HepG2 (cell line): ENCODE measurements around the gene SORBS2. TPM values are rescaled to one million over a fixed set of nuclear protein-coding genes. Genes with fewer than 3 reads are reported as not detected.

Experiments used
- CERS6 ChIP-seq: sonication (generic); formaldehyde crosslinking; IDR thresholded peaks from 2 replicates; pipeline ENCODE4 v1.5.0; 2020; ENCODE audit warnings: missing genetic modification reagents
- EED ChIP-seq: sonication (generic); formaldehyde crosslinking; IDR thresholded peaks from 2 replicates; pipeline ENCODE4 v1.5.0; 2020; ENCODE audit warnings: mild to moderate bottlenecking, missing genetic modification reagents
- ELF3 ChIP-seq: IDR thresholded peaks from 2 replicates; pipeline ENCODE4 v1.6.1; 2016; ENCODE audit warnings: missing genetic modification reagents, missing compliant biosample characterization
- FOXO4 ChIP-seq: sonication (generic); formaldehyde crosslinking; conservative IDR thresholded peaks from 2 replicates; pipeline ENCODE4 v1.8.1; 2023; ENCODE audit warnings: missing genetic modification reagents
- HNRNPK ChIP-seq: fragments of 200-400 bp; formaldehyde crosslinking; IDR thresholded peaks from 2 replicates; pipeline ENCODE4 v1.6.1; 2018; ENCODE audit warnings: low read length, low read depth, moderate library complexity, mild to moderate bottlenecking; ENCODE audit not compliant: poor library complexity, severe bottlenecking
- MXD1 ChIP-seq: sonication (generic); formaldehyde crosslinking; IDR thresholded peaks from 2 replicates; pipeline ENCODE4 v1.4.0; 2020; ENCODE audit warnings: mild to moderate bottlenecking, missing genetic modification reagents
- NFIC ChIP-seq: IDR thresholded peaks from 2 replicates; pipeline ENCODE4 v1.6.1; 2012; ENCODE audit warnings: mild to moderate bottlenecking, low read length, inconsistent platforms
- REL ChIP-seq: sonication (generic); formaldehyde crosslinking; conservative IDR thresholded peaks from 2 replicates; pipeline ENCODE4 v1.8.0; 2022; ENCODE audit warnings: mild to moderate bottlenecking, missing genetic modification reagents, moderate library complexity
- SALL1 ChIP-seq: sonication (generic); formaldehyde crosslinking; IDR thresholded peaks from 2 replicates; pipeline ENCODE4 v1.8.0; 2022; ENCODE audit warnings: mild to moderate bottlenecking, missing genetic modification reagents
- SIX1 ChIP-seq: sonication (generic); formaldehyde crosslinking; IDR thresholded peaks from 2 replicates; pipeline ENCODE4 v1.4.0; 2020; ENCODE audit warnings: missing genetic modification reagents, borderline replicate concordance
- TEAD3 ChIP-seq: optimal IDR thresholded peaks from 2 replicates; pipeline ENCODE3; 2016; ENCODE audit warnings: borderline replicate concordance
- ZNF18 ChIP-seq: sonication (generic); formaldehyde crosslinking; IDR thresholded peaks from 2 replicates; pipeline ENCODE4 v1.8.0; 2022; ENCODE audit warnings: mild to moderate bottlenecking, missing genetic modification reagents; ENCODE audit not compliant: insufficient replicate concordance
- ZNF230 ChIP-seq: sonication (generic); formaldehyde crosslinking; IDR thresholded peaks from 2 replicates; pipeline ENCODE4 v1.4.0; 2020; ENCODE audit warnings: mild to moderate bottlenecking, missing genetic modification reagents
- ZNF256 ChIP-seq: sonication (generic); formaldehyde crosslinking; conservative IDR thresholded peaks from 2 replicates; pipeline ENCODE4 v1.4.0; 2020; ENCODE audit warnings: missing genetic modification reagents
- ZNF34 ChIP-seq: sonication (generic); formaldehyde crosslinking; IDR thresholded peaks from 2 replicates; pipeline ENCODE4 v1.4.0; 2020; ENCODE audit warnings: mild to moderate bottlenecking, missing genetic modification reagents, borderline replicate concordance
- ZNF460 ChIP-seq: sonication (generic); formaldehyde crosslinking; IDR thresholded peaks from 2 replicates; pipeline ENCODE4 v1.5.1; 2020; ENCODE audit warnings: missing genetic modification reagents, mild to moderate bottlenecking, borderline replicate concordance
- ZNF572 ChIP-seq: sonication (generic); formaldehyde crosslinking; IDR thresholded peaks from 2 replicates; pipeline ENCODE4 v1.5.1; 2020; ENCODE audit warnings: mild to moderate bottlenecking, missing genetic modification reagents
- ZNF574 ChIP-seq: sonication (generic); formaldehyde crosslinking; IDR thresholded peaks from 2 replicates; pipeline ENCODE4 v1.4.0; 2020; ENCODE audit warnings: missing genetic modification reagents
- ZNF619 ChIP-seq: sonication (generic); formaldehyde crosslinking; IDR thresholded peaks from 2 replicates; pipeline ENCODE4 v1.4.0; 2020; ENCODE audit warnings: mild to moderate bottlenecking, missing genetic modification reagents
- ZNF776 ChIP-seq: sonication (generic); formaldehyde crosslinking; IDR thresholded peaks from 2 replicates; pipeline ENCODE4 v1.4.0; 2020; ENCODE audit warnings: mild to moderate bottlenecking, missing genetic modification reagents
- ZNF891 ChIP-seq: sonication (generic); formaldehyde crosslinking; IDR thresholded peaks from 2 replicates; pipeline ENCODE4 v1.5.0; 2020; ENCODE audit warnings: mild to moderate bottlenecking, missing genetic modification reagents
- polyA plus RNA-seq, 8 experiments: library from polyadenylated mRNA; depleted of rRNA in 3 of 8; stranded (reverse) in 7 of 8; unstranded in 1 of 8; fragments of >200 nt; fragmentation: Illumina TruSeq in 4 of 8; extraction: Trizol in 4 of 8; gene quantifications; 2 replicates each; pipeline versions ENCODE4 v1.2.1 to v1.2.3, GENCODE V29; 2011 to 2016; ENCODE audit warnings: low read depth in 4 of 8, missing spikeins in 1 of 8, mixed read lengths in 1 of 8; ENCODE audit not compliant: insufficient read depth in 1 of 8
- total RNA-seq, 5 experiments: library from RNA; depleted of rRNA; stranded (reverse); fragments of >200 nt; fragmentation: Illumina TruSeq; extraction: Trizol; gene quantifications; 2 replicates each; pipeline ENCODE4 v1.2.3, GENCODE V29; 2016; ENCODE audit warnings: low read depth in 1 of 5
- TF ChIP-seq, protein P1 (sequence below): IDR thresholded peaks from 2 replicates; pipeline ENCODE4 v1.6.1; 2016; ENCODE audit warnings: low read depth, borderline replicate concordance

Gene SORBS2
- total and polyA plus RNA-seq, 2 of the 13 experiments (the other 11 are each of a cell fraction or from before 2014, with no cell fraction given), result 25.0 to 80.5 TPM

- TF ChIP-seq ZNF619 (CRISPR knock-in tag) (no peak), MXD1 (CRISPR knock-in tag) (no peak), FOXO4 (CRISPR knock-in tag) (no peak), ZNF572 (CRISPR knock-in tag) (no peak), NFIC (0 out of 2 replicates have a peak, but pooled peaks have one; percentile 47), ZNF574 (CRISPR knock-in tag) (no peak), TEAD3 (CRISPR knock-in tag) (peak; percentile 64), ZNF776 (CRISPR knock-in tag) (no peak), ZNF460 (no peak), ZNF230 (CRISPR knock-in tag) (no peak), ZNF891 (CRISPR knock-in tag) (no peak), REL (CRISPR knock-in tag) (no peak), SALL1 (CRISPR knock-in tag) (peak; percentile 48; the same call in 1 of the 2 replicates), CERS6 (no peak), ZNF18 (CRISPR knock-in tag) (no peak), EED (CRISPR knock-in tag) (no peak), ZNF34 (CRISPR knock-in tag) (no peak), ELF3 (CRISPR knock-in tag) (peak; percentile 28; the same call in 1 of the 2 replicates), HNRNPK (no peak), ZNF256 (CRISPR knock-in tag) (no peak), SIX1 (CRISPR knock-in tag) (no peak)
- TF ChIP-seq, protein P1, sequence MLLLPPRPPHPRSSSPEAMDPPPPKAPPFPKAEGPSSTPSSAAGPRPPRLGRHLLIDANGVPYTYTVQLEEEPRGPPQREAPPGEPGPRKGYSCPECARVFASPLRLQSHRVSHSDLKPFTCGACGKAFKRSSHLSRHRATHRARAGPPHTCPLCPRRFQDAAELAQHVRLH, result no peak
Observed at GRCh38 chr4:185591679-185592141, 220.3 kb downstream of the SORBS2 start (continued).
